ENCODE results near the gene NAV2.

NAV2 gene

GRCh38 chr11:19816040-19816439 is 103.4 kb downstream of the NAV2 start:
- no peak for DNase-seq

- DNase-seq = no peak
These were observed 104.2 kb downstream of the NAV2 start for GRCh38 chr11:19816817-19817216.

GRCh38 chr11:19817265-19817851 is 104.7 kb downstream of the NAV2 start:
- no peak for DNase-seq

DNA sequence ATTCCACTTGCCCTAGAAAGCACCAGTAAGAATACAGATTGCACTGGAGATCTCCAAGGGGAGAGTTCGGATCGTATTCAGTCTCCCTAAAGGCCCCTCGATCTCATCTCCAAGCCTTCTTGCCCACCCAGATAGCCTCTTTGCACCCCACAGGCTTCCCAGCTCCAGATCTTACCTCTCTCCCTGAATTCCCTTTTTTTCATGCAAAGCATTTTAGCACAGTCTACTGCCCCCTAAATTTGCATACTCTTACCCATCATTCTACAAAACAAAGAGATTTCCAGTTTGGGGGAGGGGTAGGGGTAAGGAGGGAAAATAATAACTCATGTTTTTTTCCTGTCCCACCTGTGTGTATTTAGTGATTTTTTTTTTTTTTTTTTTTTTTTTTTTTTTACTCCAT is 105.2 kb downstream of the NAV2 start:
- no peak for DNase-seq

DNA sequence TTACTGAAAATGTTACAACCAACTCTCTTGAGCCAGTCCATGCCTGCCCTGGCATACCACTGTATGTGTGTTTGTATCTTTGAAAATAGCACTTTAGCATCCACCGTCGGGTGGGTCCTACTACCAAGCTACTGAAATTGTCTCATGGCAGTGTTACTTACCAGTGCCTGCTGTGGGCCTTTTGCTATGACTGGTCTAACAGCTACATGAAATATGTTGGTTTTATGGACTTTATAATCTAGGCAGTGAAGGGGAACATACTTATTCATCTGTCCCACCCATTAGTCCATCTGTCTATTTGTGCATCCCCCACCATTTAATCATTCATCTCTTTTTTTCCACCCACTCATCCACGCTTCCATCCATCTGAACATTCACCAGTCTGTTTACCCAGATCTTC is 106.0 kb downstream of the NAV2 start:
- no peak for DNase-seq

DNA sequence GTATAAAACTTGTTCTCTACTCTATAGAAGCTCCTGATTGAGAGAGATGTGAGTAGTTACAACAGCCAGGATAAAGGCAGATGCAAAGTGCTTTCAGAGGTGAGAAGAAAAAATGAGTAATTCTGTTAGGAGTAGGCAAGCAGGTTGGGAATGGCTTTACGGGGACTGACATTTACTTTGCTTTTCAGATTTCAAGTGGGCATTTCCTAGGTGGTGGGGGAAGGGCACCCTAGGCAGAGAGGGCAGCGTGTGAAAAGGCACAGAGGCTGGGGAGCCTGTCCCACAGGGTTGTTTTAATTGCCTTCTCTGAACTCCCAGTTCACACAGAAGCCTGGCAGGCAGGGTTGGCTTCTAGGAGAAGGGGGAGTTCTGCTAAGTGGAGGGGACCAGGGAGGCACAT is 106.5 kb downstream of the NAV2 start:
- DNase-seq = no peak

- DNase-seq = no peak
These were observed 107.5 kb downstream of the NAV2 start for GRCh38 chr11:19820100-19820499.

DNA sequence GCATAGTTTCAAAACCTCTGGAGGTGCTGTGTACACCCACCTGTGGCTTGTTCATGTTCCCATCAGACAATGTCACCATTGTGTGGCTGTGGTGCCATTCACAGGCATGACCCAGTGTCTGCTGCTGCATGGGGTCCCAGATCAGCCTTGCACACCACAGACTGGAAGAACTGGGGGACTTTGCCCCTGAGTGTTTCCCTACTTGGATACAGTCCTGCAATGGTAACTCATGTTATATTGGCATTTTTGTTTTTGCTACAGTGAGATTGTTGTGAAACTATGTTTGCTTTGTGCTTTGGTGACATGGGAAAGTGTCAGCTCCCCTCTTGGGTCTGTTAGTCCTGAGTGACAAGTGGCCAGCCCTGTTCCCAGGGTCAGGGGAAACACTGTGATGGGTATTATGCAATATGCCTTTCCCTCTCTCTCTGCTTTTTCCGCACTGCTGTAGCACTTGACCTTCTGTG is 108.8 kb downstream of the NAV2 start:
- DNase-seq = no peak

DNA sequence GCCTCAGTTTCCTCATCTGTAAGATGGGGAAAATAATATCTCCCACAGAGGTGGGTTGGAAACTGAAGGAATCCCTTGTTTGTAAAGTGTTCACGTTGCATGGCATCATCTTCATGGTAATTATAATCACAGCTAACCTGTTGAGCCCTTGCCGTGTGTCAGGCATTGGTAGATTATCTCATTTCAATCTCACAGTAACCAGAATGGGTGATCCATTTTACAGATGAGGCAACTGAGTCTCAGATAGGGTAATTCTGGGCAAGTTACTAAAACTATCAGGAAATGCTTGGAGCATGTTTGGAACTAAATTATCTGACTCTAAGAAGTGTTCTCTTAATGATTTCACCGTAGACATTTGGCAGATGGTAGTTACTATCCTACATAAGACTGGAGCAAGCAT is 109.4 kb downstream of the NAV2 start:
- DNase-seq = no peak

DNA sequence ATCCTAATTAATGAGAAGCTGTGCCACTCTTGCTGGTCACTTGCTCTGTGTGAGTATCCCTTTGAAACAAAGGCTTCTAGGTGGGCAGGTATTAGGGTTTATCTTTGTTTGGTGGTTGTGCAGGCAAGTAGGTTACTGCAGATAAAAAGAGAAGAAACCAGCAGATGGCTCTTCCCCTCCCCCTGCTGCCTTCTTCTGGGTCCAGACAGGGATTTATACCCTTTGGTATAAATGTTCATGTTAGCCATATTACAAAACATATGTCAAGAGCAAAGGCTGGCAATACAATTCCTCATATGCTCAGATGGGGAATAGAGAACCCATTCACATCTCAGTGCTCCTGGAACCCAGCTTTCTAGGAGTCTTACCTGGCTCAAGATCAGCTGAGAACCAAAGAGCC is 109.9 kb downstream of the NAV2 start:
- DNase-seq = no peak

DNA sequence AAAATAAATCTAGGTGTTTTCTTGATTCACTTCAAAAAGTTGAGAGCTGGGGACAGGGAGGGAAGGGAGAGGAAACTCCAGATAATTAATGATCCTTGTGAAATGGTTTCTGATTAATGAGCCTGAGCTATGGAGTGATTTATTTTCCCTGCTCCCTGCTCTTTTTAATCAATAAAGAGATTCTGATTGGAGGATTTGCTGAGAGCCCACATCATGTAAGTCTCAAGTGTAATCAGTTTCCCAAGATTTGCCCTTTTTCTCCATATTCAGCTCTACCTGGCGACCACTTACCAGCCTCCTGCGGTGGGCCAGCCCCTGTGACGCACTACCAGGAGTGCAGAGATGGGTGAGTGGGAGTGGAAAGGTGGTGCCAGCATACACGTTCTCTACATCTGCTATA is 114.0 kb downstream of the NAV2 start:
- no peak for DNase-seq

GRCh38 chr11:19827399-19828135 is 114.9 kb downstream of the NAV2 start:
- no peak for DNase-seq

GRCh38 chr11:19828382-19829108 is 115.9 kb downstream of the NAV2 start:
- DNase-seq = no peak

DNA sequence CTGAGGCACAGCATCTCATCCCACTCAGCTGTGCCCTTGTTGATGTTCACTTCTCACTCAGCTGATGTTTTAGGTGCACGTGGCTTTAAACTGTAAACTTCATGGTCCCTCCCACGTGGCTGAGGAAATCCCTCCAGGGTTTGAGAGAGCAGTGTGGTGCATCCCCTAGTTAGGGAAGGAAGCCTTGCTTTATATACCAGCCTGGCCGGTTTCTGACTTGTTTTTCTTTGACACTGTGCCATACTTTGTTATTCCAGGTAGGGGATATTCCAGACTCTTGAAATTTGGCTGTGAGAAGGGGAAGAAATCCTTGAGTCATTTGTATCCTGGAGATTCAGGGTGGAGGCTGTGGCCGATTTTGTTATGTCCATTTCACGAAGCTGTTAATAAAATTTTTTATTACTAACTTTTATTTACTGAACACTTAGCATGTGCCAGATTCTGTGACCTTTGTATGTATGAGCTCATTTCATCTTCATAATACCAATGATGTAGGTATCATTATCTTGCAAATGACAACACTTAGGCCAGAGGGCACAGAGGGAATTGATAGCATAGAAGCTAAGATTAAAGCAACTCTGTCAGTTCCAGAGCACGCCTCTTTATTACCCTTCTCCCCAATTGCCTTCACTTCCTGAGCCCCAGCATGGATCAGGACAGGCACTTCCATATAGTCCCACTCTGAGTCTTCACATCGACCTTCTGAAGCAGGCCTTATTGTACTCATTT is 116.6 kb downstream of the NAV2 start:
- no peak for DNase-seq

- DNase-seq = no peak
These were observed 119.6 kb downstream of the NAV2 start for GRCh38 chr11:19832086-19832750.

GRCh38 chr11:19832901-19833300 is 120.3 kb downstream of the NAV2 start:
- DNase-seq = no peak

- DNase-seq = no peak
These were observed 122.1 kb downstream of the NAV2 start for GRCh38 chr11:19834771-19835170.

DNA sequence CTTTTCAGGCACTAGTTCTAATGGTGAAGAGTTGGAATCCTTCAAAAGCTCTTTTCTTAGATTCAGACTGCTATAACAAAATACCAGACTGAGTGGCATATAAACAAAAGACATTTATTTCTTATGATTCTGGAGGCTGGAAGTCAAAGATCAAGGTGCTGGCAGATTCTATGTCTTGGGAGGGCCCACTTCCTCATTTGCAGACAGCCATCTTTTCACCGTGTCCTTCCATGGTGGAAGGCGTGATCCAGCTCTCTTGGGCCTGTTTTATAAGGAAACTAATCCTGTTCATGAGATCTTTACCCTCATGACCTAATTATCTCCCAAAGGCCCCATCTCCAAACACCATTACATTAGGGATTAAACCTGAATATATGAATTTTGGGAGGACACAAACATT is 124.0 kb downstream of the NAV2 start:
- DNase-seq = no peak

DNA sequence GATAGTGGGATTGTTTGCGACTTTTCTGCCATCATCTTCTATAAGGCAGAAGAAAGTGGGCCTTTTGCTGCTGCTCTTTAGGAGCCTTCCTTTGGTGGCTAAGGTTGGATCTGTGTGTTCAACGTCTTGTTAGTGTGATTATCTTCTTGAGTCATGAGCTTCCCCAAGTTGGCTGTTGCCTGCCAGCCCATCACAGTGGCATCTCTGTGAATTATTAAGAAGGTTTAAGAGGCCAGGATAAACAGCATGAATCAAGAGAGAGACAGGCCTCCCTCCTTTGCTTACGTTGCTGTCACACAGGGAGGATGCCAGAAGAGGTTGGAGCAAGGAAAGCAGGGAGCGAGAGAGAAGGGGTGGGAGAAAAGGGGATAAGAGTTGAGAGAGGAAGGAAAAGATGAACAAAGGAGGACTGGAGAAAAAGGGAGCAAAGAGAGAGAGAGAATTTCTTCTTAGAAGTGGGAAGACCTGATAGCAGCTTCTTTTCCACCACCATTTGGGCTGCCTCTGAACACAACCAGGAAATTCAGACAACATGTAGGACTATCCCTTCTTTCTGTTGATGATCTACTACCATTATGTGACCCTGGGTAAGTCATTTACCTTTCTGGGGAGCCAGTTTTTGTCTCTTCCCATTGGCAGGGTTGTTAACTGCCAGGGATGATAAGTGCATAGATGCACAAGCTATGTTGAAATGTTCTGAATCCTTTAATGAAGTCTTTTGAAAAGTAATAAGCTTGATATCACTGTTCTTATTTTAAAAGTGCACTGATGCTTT is 126.5 kb downstream of the NAV2 start:
- no peak for DNase-seq

DNA sequence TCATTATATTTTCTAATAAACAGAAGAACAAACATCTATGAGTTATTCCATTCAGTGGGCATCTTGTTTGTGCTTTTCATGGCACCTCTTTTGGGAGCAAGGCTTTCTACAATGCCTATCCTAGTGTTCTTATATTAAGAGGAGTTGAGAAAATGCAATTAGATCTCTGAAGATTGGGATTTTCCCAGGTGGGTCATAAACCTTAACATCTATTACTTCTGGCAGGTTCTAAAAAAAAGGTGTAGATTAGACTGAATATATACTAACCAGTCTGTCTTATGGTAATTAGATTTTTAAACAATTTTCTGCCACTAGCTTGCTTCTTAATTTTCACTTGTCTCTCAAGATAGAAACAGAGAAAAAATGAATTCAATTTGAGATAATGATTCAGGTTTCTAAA is 128.3 kb downstream of the NAV2 start:
- DNase-seq = no peak

- no peak for DNase-seq
These were observed 129.9 kb downstream of the NAV2 start for GRCh38 chr11:19842505-19842904.

GRCh38 chr11:19843079-19843478 is 130.4 kb downstream of the NAV2 start:
- DNase-seq = no peak
